ENCODE measurements around the gene RAB6A.
"Not testable (repeated sequence)": the region's sequence is repeated elsewhere in the genome, so short reads cannot be mapped to it uniquely, and the experiment has no call there.

The RAB6A gene

GRCh38 chr11:73716153-73717056, 44.5 kb downstream of the RAB6A start:
- DNase-seq, result no peak

DNA sequence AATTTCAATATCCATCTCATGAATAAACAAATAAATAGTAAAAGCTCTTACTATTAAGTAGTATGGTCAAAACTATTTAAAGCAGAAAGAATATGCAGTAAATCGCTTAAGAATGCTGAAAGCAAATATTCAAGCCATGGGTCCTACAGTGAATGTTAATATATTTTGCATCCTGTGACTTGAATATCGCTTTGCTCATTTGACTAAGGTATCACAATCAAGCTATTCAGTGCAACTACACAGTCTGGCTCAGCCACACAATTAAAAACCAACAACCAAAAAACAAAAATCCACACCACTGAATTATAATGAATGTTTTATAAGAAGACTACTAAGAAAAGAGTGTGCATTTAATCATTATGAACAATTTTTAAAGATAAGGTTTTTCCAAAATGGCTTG, 45.3 kb downstream of the RAB6A start:
- no peak for DNase-seq

- DNase-seq, result no peak
These were observed 49.9 kb downstream of the RAB6A start for GRCh38 chr11:73710964-73711363.

GRCh38 chr11:73705053-73705452, 55.8 kb downstream of the RAB6A start:
- DNase-seq, result no peak

GRCh38 chr11:73693899-73694525, 66.9 kb downstream of the RAB6A start:
- no peak for DNase-seq

DNA sequence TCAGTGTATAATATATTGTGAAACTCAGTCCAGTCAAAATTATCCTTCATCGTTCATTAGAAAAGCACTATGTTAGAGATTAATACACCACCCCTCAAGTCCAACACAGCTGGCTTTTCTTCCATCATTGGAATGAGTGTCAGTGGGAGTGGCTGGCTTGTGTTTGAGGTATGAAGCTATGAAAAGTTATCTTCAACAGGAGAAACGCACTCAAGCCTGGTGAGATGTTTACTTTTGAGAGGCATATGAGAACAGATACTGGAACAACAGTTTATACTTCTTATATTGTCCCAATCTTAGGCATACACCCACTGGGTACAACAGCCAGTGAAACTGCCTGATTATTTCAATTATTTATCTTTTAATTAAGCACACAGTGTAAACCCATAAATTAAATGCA, 80.2 kb downstream of the RAB6A start:
- DNase-seq, result no peak

GRCh38 chr11:73676552-73676951, 84.3 kb downstream of the RAB6A start:
- DNase-seq, result not testable (repeated sequence)

DNA sequence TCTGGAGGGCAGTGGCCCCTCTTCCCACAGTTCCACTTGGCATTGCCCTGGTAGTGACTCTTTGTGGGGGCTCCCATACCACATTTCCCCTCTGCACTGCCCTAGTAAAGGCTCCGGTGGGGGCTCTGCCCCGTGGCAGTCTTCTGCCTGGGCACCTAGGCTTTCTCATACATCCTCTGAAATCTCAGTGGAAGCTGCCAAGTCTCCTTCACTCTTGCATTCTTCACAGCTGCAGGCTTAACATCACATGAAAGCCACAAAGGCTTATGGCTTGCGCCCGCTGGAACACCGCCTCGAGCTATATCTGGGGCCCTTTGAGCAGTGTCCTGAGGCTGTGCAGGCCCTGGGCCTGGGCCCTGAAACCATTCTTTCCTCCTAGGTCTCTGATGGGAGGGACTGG, 89.2 kb downstream of the RAB6A start:
- no peak for DNase-seq

GRCh38 chr11:73670808-73671207, 90.1 kb downstream of the RAB6A start:
- no peak for DNase-seq

GRCh38 chr11:73667891-73668290, 93.0 kb downstream of the RAB6A start:
- DNase-seq, result no peak

DNA sequence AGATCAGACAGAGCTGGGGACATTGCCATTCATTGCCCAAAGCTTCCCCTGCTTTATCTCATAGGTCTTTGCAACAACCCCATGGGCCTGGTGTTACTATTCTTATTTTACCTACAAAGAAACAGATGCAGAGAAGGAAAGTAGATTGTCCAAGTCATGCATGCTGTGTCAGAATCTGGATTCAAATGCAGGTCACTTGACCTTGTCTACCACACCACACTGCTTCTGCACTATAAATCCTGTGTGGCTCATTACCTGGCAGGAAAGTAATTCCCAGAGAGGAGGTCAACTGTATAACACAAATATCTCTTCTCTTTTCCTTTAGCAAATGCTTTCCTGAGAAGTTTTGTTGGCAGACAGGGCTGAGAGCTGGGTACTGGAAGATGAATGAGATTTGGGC, 96.0 kb downstream of the RAB6A start:
- DNase-seq, result no peak

DNA sequence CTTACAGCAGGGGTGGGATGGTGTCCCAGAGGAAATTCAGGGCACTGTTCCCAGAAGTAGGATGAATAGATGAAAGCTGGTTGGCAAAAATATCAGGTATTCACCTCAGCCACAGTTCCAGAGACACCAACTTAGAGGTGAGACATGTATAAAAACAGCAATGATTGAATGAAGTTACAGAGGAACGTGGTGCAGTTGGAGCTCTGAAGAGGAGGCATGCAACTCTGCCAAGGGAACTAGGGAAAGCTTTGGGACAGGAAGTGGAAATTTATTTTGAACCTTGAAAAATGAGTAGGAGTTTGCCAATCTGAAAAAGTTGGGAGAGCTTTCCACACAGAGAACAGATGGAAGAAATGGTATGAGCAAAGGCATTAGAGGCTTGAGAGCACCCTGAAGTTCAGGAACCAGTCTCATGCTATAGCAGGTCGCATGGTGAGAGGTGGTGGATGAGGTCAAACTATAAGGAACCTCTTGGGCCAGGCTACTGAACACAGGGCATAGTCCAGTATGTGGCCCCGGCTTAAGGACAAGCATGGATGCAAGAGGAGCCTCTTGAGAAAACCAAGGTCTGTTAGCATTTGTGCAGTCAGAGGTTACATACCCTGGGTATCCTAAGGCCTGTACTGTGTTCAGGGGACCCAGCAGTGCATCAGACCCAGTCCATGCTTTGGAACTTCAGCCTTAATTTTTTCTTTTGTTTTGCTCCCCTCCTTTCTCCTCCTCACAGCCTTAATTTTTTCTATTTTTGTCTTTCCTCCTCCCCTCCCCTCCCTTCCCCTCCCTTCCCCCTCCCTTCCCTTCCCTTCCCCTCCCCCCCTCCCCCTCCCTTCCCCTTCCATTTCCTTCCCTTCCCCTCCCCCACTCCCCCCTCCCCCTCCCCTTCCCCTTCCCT, 97.0 kb downstream of the RAB6A start:
- no peak for DNase-seq

DNA sequence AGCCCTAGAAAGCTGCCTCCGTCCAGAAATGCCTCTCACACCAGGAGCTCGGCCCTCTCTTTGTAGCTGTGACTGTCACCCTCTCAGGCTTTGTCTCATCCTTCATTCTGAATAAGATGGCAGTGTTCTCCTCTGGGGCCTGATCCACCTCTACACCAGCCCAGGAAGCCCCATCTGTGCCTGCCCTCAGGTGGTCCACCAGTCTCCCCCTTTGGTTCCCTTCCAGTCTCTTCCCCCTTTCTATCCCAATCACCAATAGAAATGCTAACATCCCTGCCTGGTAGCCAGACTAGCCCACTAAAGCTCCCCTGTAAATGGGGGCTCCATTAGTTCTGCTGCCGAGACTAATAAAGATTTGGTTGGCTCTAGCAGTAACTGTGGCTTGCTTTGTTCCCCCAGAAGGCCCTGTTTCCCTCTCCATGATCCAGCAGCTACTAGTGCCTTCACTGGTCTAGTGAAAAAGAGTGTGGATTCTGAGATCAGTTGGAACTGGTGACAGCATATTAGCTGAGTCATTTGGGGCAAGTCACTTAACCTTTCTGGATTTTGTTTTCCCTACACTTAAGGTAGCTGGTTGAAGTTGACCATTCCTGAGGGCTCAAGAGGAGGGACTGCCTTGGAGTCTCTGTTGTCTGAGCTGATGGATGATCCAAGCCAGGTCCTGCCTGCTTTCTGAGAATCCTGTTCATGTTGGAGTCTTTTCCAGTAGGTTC, 98.3 kb downstream of the RAB6A start:
- no peak for DNase-seq

DNA sequence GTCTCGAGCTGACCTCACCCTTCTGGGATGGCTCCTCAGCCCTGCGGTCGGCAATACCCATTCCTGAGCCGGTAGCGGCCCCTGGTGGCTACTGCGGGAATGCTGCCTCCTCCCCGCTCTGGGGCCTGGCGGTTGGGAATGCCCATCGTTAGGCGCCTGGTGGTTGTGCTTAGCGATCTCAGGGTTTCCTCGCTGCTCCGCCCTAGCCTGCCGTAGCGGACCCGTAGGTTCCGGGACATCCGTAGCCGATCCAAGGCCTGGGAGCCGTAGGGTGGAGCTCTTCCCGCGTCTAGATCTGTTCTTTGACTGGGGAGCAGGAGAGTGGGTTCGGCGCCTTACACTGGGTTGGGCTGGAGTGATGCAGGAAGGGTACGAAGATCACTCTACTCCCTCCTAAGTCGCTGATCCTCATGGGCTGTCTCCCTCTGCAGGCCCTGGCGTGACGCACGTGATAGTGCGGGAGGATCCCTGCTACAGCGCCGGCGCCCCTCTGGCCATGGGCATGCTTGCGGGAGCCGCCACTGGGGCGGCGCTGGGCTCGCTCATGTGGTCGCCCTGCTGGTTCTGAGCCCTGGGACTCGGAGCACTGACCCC, 99.7 kb downstream of the RAB6A start:
- peak; percentile 93 to 94 for DNase-seq

GRCh38 chr11:73660497-73661034, 100.3 kb downstream of the RAB6A start:
- no peak for DNase-seq

- no peak for DNase-seq
These were observed 100.9 kb downstream of the RAB6A start for GRCh38 chr11:73659961-73660360.

DNA sequence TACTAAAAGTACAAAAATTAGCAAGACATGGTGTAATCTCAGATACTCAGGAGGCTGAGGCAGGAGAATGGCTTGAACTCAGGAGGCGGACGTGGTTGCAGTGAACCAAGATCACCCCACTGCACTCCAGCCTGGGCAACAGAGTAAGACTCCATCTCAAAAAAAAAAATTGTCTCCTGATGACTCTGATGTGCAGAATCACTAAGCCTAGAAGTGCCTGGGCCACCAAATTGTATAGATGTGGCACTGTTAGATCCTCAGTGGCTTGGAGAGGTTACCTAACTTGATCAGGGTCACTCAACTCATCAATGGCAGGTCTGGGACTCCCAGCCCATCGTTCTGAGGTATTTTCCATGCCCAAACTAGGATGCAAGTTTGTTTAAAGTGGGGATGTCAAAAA, 103.9 kb downstream of the RAB6A start:
- no peak for DNase-seq

DNA sequence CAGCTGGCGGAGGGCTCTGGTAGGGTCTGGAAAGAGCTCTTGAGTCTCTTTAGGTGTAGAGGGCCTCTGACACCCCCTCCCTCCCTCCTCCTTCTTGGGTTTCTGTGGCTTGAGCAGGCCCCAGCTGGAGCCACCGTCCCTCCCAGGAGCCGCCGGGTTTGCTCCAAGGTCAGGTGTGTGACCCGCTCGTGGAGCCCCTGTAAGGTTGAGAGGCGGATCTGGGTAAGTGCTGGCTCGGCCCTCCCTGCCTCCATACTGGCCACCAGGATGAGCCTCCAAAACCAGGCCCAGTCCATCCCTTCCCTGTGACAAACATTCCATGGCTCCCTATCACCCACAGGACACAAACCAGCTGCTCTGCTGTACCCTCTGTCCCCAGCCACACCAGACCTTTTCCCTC, 105.2 kb downstream of the RAB6A start:
- DNase-seq, result no peak

DNA sequence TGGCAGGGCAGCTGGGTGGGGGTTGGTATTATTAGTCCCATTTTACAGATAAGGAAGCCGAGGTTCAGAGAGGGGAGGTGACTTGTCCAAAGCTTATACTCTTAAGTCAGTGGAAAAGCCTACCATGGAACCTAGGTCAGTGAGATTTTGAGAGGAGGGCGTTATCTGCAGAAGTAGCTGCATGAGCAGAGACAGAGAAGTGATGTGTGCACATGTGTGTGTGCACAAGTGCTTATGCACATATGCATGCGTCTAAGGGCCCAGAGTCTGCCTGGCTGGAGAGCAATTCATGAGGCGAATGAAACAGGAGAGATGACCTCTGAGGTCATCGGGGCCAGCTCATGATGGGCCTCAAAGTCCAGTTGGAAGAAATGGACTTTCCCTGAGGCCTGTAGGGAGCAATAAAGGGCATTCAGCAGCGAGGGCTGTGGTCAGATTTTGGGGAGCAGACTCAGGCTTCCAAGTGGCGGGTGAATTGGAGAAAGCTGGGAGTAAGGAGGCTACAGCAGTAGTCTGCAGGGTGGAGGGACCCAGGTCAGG, 106.3 kb downstream of the RAB6A start:
- DNase-seq, result no peak

DNA sequence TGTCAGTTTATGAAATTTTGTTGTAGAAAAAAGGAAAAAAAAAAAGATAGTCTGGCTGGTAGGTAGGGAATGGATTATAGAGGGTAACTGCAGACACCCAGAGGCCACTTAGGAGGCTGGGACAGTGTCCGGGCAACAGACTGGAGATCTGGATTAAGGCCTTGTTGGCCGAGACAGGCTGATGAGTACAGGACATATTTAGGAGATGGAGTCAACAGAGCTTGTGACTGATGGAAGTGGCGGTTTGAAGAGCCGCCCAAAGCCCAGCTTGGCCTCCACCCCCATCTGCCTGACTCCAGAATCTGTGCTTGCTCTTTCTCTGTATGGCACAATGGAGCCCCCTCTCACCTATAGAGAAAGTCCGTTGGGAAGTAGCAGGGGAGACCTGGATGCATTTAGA, 106.9 kb downstream of the RAB6A start:
- DNase-seq, result no peak

- no peak for DNase-seq
These were observed 107.9 kb downstream of the RAB6A start for GRCh38 chr11:73652856-73653559.

Data from activated CD4-positive, alpha-beta T cell treated with anti-CD3 and anti-CD28 coated beads, Interleukin-2, amount 50 U/mL, for 48 hours (primary cell).